B cell (primary cell): ENCODE measurements around the gene DMKN. TPM values are rescaled to one million over a fixed set of nuclear protein-coding genes. Genes with fewer than 3 reads are reported as not detected.

ENCODE experiments used
- ATAC-seq: fragments of 200-7000 bp; cut with Tn5 transposase; one replicate; pipeline ENCODE4 v1.10.0; 2021; ENCODE audit warnings: low read depth, mild to moderate bottlenecking, moderate number of reproducible peaks, moderate library complexity
- CTCF ChIA-PET: fragments of 350-600 bp; sonication (Branson Sonifier 250); formaldehyde crosslinking; loops from one replicate; lab custom pipeline; 2021; ENCODE audit warnings: antibody characterized with exemption, inconsistent platforms; lab: Charles Lee
- POLR2A ChIA-PET: fragments of 350-600 bp; sonication (Branson Sonifier 250); formaldehyde crosslinking; loops from one replicate; lab custom pipeline; 2021; ENCODE audit warnings: antibody characterized with exemption; lab: Charles Lee
- DNase-seq: peaks from one replicate; pipeline ENCODE4 v3.0.0; 2013
- H2AFZ ChIP-seq: 2 replicates; pipeline ENCODE4 v1.6.1; 2012; ENCODE audit warnings: mild to moderate bottlenecking, low read depth, low read length; ENCODE audit not compliant: insufficient read depth, poor library complexity, severe bottlenecking
- H3K27ac ChIP-seq, 2 donors: 1 replicate in 1 of 2; 2 replicates in 1 of 2; pipeline ENCODE4 v1.5.1; 2012 to 2013; ENCODE audit warnings: low read length in 2 of 2, mild to moderate bottlenecking in 2 of 2, moderate library complexity in 1 of 2
- H3K27me3 ChIP-seq, 4 experiments: fragments of 200-600 bp in 1 of 4; sonication (generic) in 1 of 4; replicated peaks in 1 of 4; 1 replicate in 2 of 4; 2 replicates in 2 of 4; pipeline versions ENCODE4 v1.6.1 to v1.7.0; 2013 to 2016; ENCODE audit warnings: low read length in 3 of 4, mild to moderate bottlenecking in 2 of 4, mixed read lengths in 1 of 4, moderate library complexity in 1 of 4; ENCODE audit not compliant: insufficient read depth in 4 of 4, control insufficient read depth in 3 of 4; ENCODE audit errors: control extremely low read depth in 1 of 4
- H3K36me3 ChIP-seq, 2 experiments: replicated peaks in 1 of 2; 1 replicate in 1 of 2; 2 replicates in 1 of 2; pipeline versions ENCODE4 v1.6.1 to v1.7.1; 2013; ENCODE audit warnings: low read length in 1 of 2; ENCODE audit not compliant: insufficient read depth in 2 of 2, control insufficient read depth in 1 of 2; ENCODE audit errors: control extremely low read depth in 1 of 2, extremely low read depth in 1 of 2
- H3K4me1 ChIP-seq, 2 donors: fragments of 200-600 bp in 1 of 2; sonication (generic) in 1 of 2; 1 replicate in 1 of 2; 2 replicates in 1 of 2; pipeline versions ENCODE4 v1.5.1 to v1.6.1; 2013 to 2017; ENCODE audit warnings: low read length in 2 of 2; ENCODE audit not compliant: control insufficient read depth in 2 of 2, insufficient read depth in 2 of 2
- H3K4me2 ChIP-seq: replicated peaks from 2 replicates; pipeline ENCODE3; 2012; ENCODE audit warnings: mild to moderate bottlenecking, low read depth, low read length; ENCODE audit not compliant: poor library complexity, severe bottlenecking
- H3K4me3 ChIP-seq, 5 experiments: fragments of 200-600 bp in 1 of 5; sonication (generic) in 1 of 5; 1 replicate in 3 of 5; 2 replicates in 2 of 5; pipeline versions ENCODE4 v1.5.1 to v1.7.0; 2011 to 2016; ENCODE audit warnings: low read length in 4 of 5, mild to moderate bottlenecking in 4 of 5, low read depth in 2 of 5, control low read depth in 1 of 5, moderate library complexity in 1 of 5; ENCODE audit not compliant: insufficient read depth in 1 of 5; ENCODE audit errors: control extremely low read depth in 1 of 5, extremely low read depth in 1 of 5
- H3K79me2 ChIP-seq: fragments of 200-600 bp; sonication (generic); one replicate; pipeline ENCODE4 v1.6.0; 2016; ENCODE audit warnings: low read length; ENCODE audit not compliant: control insufficient read depth, insufficient read depth
- H3K9ac ChIP-seq: fragments of 200-600 bp; sonication (generic); 2 replicates; pipeline ENCODE4 v1.6.1; 2017; ENCODE audit warnings: mild to moderate bottlenecking, low read length, moderate library complexity
- H3K9me3 ChIP-seq, 3 donors: one replicate each; pipeline versions ENCODE4 v1.6.1 to v1.7.1; 2013; ENCODE audit warnings: low read length in 2 of 3; ENCODE audit not compliant: control insufficient read depth in 2 of 3, insufficient read depth in 1 of 3; ENCODE audit errors: control extremely low read depth in 1 of 3
- H4K20me1 ChIP-seq: 2 replicates; pipeline ENCODE4 v1.6.0; 2012; ENCODE audit warnings: mild to moderate bottlenecking, low read length; ENCODE audit not compliant: insufficient read depth, control insufficient read depth, poor library complexity, severe bottlenecking
- H3K27ac Mint-ChIP-seq: one replicate; pipeline ENCODE4 v1.8.0; 2021; ENCODE audit warnings: mixed read lengths
- H3K27me3 Mint-ChIP-seq: one replicate; pipeline ENCODE4 v1.8.0; 2021; ENCODE audit warnings: mixed read lengths
- H3K4me1 Mint-ChIP-seq: one replicate; pipeline ENCODE4 v1.8.0; 2021; ENCODE audit warnings: mixed read lengths
- H3K4me3 Mint-ChIP-seq: one replicate; pipeline ENCODE4 v1.8.0; 2021; ENCODE audit warnings: mixed read lengths
- H3K9me3 Mint-ChIP-seq: one replicate; pipeline ENCODE4 v1.8.0; 2022; ENCODE audit warnings: mixed read lengths; ENCODE audit not compliant: insufficient read depth
- EZH2 ChIP-seq: IDR thresholded peaks from 2 replicates; pipeline ENCODE4 v1.6.1; 2012; ENCODE audit warnings: borderline replicate concordance, low read depth, mild to moderate bottlenecking, moderate library complexity, low read length; ENCODE audit not compliant: insufficient read depth, poor library complexity, severe bottlenecking
- WGBS: methylation state at CpG from one replicate; pipeline ENCODE4 v1.1.5; 2013; ENCODE audit warnings: missing lambda C conversion rate; ENCODE audit not compliant: insufficient coverage; 5-methylcytosine and 5-hydroxymethylcytosine counted together
- intact Hi-C: fragments of 100-400 bp; cut with micrococcal nuclease; formaldehyde crosslinking; loops from one replicate; pipeline ENCODE4 v1.10.0; 2022
- polyA plus RNA-seq: library from polyadenylated mRNA; depleted of rRNA; stranded (reverse); fragments of >200 nt; gene quantifications from 2 replicates; pipeline ENCODE4 v1.2.3, GENCODE V29; 2012
- total RNA-seq, 2 donors: library from RNA; stranded (reverse); fragments of 120-200 nt in 1 of 2; gene quantifications; 1 replicate in 1 of 2; 2 replicates in 1 of 2; pipeline versions ENCODE4 v1.2.3 to v1.2.4, GENCODE V29; 2013 to 2022
- TF ChIP-seq, protein P1 (sequence below): fragments of 200-600 bp; IDR thresholded peaks from one replicate; pipeline ENCODE4 v1.8.0; 2022; ENCODE audit warnings: antibody characterized with exemption, mild to moderate bottlenecking

The DMKN gene
- total and polyA plus RNA-seq, 2 donors (not counting 1 experiment from before 2014, with no cell fraction given) = 0.58 to 4.5 TPM

DNA sequence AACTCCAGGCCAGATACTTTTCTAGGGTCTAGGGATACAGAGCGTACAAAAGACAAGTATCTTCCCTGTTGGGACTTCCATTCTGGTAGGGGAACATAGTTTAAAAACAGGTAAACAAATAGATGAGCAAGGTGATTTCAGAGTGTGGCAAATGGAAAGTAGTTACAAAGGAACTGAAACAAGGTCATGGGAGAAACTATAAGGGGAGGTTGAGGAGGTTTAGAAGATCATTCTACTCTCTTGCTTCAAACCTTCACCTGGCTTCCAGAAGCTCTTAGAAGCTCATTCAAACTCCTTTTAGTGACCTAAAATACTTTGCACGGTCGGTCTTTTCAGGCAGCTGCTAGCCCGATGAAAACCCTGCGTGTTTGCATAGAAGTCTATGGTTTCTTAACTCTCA, 56.3 kb downstream of the DMKN start:
- H3K9me3 ChIP-seq = no peaks in the 10 kb centered on the region
- H3K27me3 Mint-ChIP-seq = no peaks in the 10 kb centered on the region
- DNase-seq = peak; percentile 57
- H2AFZ ChIP-seq = no peak overlapping the region
- peaks cover 61 to 67% of the 10 kb centered on the region in 2 donors for H3K4me1 ChIP-seq
- H3K4me1 Mint-ChIP-seq = peaks cover 61% of the 10 kb centered on the region
- H3K27ac ChIP-seq = no peak overlapping the region
- peak overlapping the region; percentile 60 for H3K4me2 ChIP-seq
- TF ChIP-seq, protein P1, sequence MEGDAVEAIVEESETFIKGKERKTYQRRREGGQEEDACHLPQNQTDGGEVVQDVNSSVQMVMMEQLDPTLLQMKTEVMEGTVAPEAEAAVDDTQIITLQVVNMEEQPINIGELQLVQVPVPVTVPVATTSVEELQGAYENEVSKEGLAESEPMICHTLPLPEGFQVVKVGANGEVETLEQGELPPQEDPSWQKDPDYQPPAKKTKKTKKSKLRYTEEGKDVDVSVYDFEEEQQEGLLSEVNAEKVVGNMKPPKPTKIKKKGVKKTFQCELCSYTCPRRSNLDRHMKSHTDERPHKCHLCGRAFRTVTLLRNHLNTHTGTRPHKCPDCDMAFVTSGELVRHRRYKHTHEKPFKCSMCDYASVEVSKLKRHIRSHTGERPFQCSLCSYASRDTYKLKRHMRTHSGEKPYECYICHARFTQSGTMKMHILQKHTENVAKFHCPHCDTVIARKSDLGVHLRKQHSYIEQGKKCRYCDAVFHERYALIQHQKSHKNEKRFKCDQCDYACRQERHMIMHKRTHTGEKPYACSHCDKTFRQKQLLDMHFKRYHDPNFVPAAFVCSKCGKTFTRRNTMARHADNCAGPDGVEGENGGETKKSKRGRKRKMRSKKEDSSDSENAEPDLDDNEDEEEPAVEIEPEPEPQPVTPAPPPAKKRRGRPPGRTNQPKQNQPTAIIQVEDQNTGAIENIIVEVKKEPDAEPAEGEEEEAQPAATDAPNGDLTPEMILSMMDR = no peak
- no peak for TF ChIP-seq EZH2
- WGBS = 66% methylated on average over 4 of the region's 5 CpGs
- no peaks in the 10 kb centered on the region for H4K20me1 ChIP-seq
- peak overlapping the region; percentile 7 for H3K27ac Mint-ChIP-seq
- CTCF ChIA-PET = interaction anchor here (0.6 to 1.5 kb wide), 4 partner anchors 9 to 123 kb away, joined by 3 to 4 read pairs (median 4); partner anchors contain the start of gene FFAR1
- H3K27me3 ChIP-seq = no peaks in the 10 kb centered on the region
- intact Hi-C loops = no loop called here
- POLR2A ChIA-PET = interaction anchor here (0.6 kb wide), 1 partner anchor 136 kb away, joined by 3 read pairs; no protein-coding TSS in a partner anchor
- H3K36me3 ChIP-seq = no peaks in the 10 kb centered on the region
- H3K9ac ChIP-seq = no peak overlapping the region
- H3K9me3 Mint-ChIP-seq = no peaks in the 10 kb centered on the region
- H3K4me3 Mint-ChIP-seq = peak overlapping the region; percentile 9
- ATAC-seq = no peak
- H3K4me3 ChIP-seq = peak overlapping the region in 1 of 5 experiments; percentile 3
- no peaks in the 10 kb centered on the region for H3K79me2 ChIP-seq

DNA sequence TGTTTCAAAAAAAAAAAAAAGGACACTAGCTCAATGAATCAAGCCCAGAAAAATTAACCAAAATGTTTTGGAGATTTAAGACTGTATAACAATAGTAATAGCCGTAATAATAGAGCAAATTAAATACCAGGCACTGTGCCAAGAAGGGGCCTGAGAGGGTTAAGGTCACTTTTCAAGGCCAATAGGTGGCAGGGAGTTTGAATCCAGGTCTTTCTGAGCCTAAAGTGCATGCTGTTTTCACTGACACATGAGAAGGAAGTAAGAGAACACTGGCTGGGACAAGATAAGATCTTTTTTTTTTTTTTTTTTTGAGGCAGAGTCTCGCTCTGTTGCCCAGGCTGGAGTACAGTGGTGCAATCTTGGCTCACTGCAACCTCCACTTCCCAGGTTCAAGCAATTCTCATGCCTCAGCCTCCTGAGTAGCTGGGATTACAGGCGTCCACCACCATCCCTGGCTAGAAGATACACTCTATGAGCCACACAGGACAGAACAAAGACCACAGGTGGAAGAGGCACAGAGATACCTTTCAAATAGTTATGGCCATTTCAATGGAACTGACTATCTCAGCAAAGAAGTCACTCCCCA, 57.7 kb downstream of the DMKN start:
- Histone ChIP-seq H3K4me1 (peaks cover 57 to 61% of the 10 kb centered on the region in 2 donors), H3K4me3 (no peak overlapping the region), H3K9me3 (no peaks in the 10 kb centered on the region), H4K20me1 (no peaks in the 10 kb centered on the region), H3K27me3 (no peaks in the 10 kb centered on the region), H2AFZ (no peak overlapping the region), H3K9ac (no peak overlapping the region), H3K36me3 (no peaks in the 10 kb centered on the region), H3K79me2 (no peaks in the 10 kb centered on the region), H3K27ac (no peak overlapping the region), H3K4me2 (no peak overlapping the region)
- 100% methylated on average over 2 of the region's 3 CpGs for WGBS
- Mint-ChIP-seq H3K4me3 (no peak overlapping the region), H3K27me3 (no peaks in the 10 kb centered on the region), H3K9me3 (no peaks in the 10 kb centered on the region), H3K27ac (no peak overlapping the region), H3K4me1 (peaks cover 60% of the 10 kb centered on the region)
- DNase-seq (no peak), ATAC-seq (no peak)
- TF ChIP-seq EZH2 = no peak
- TF ChIP-seq, protein P1 = no peak
- POLR2A ChIA-PET = no interaction called here
- intact Hi-C loops = no loop called here
- CTCF ChIA-PET = interaction anchor here (0.7 kb wide), 1 partner anchor 122 kb away, joined by 4 read pairs; no protein-coding TSS in a partner anchor
